Ishikawa (cell line): ENCODE data around the gene TMEM175.

Experiments
- CEBPB ChIP-seq: IDR thresholded peaks from 2 replicates; pipeline ENCODE4 v1.6.1; 2012
- EGR1 ChIP-seq: IDR thresholded peaks from 2 replicates; pipeline ENCODE4 v1.6.1; 2012
- EP300 ChIP-seq: IDR thresholded peaks from 2 replicates; pipeline ENCODE4 v1.6.1; 2012; ENCODE audit warnings: borderline replicate concordance
- NFIC ChIP-seq: IDR thresholded peaks from 2 replicates; pipeline ENCODE4 v1.6.1; 2012
- REST ChIP-seq: IDR thresholded peaks from 2 replicates; pipeline ENCODE4 v1.6.1; 2012; ENCODE audit warnings: low read depth, mild to moderate bottlenecking
- TAF1 ChIP-seq: IDR thresholded peaks from 2 replicates; pipeline ENCODE4 v1.6.1; 2012; ENCODE audit warnings: low read depth, mild to moderate bottlenecking
- TCF12 ChIP-seq: IDR thresholded peaks from 2 replicates; pipeline ENCODE4 v1.6.1; 2012; ENCODE audit warnings: low read depth
- ZBTB7A ChIP-seq: IDR thresholded peaks from 2 replicates; pipeline ENCODE4 v1.6.1; 2012; ENCODE audit warnings: low read depth

- TF ChIP-seq TAF1 (no peak), ZBTB7A (no peak), REST (no peak), TCF12 (no peak), NFIC (no peak), EP300 (no peak), EGR1 (no peak), CEBPB (no peak)
Measured at GRCh38 chr4:961351-962230, 29.3 kb downstream of the TMEM175 start.
